Right cardiac atrium (tissue), 5 donors: ENCODE measurements around the gene GRIP1. TPM values are rescaled to one million over a fixed set of nuclear protein-coding genes. Genes with fewer than 3 reads are reported as not detected.

Source experiments
- ATAC-seq, 2 donors: fragments of 200-7000 bp; cut with Tn5 transposase; one replicate each; pipeline versions ENCODE4 v1.8.0 to v1.9.1; 2020; ENCODE audit warnings: moderate library complexity in 2 of 2, mild to moderate bottlenecking in 1 of 2
- DNase-seq, 3 donors: peaks; one replicate each; pipeline ENCODE4 v3.0.0-alpha.2; 2020
- H3K27ac ChIP-seq: one replicate; pipeline ENCODE4 v1.5.1; 2013; ENCODE audit warnings: mild to moderate bottlenecking, low read length, control low read depth, moderate library complexity
- H3K27me3 ChIP-seq: one replicate; pipeline ENCODE4 v1.6.1; 2013; ENCODE audit not compliant: control insufficient read depth, insufficient read depth
- H3K4me1 ChIP-seq: one replicate; pipeline ENCODE4 v1.6.1; 2013; ENCODE audit warnings: low read length; ENCODE audit not compliant: control insufficient read depth, insufficient read depth
- H3K4me3 ChIP-seq: one replicate; pipeline ENCODE4 v1.5.1; 2013; ENCODE audit warnings: low read length, control low read depth
- H3K9me3 ChIP-seq: one replicate; pipeline ENCODE4 v1.6.1; 2013; ENCODE audit warnings: low read length; ENCODE audit not compliant: control insufficient read depth
- WGBS: extraction: QIAGEN DNeasy Blood & Tissue Kit; methylation state at CpG from one replicate; pipeline ENCODE4 v1.1.7; 2013; 5-methylcytosine and 5-hydroxymethylcytosine counted together
- intact Hi-C, 4 donors: fragments of 100-400 bp; cut with DNase I; formaldehyde crosslinking; loops; one replicate each; pipeline versions ENCODE4 v1.11.0 to v1.14.0; 2022 to 2023
- polyA plus RNA-seq: library from polyadenylated mRNA; stranded (reverse); fragments of 200-250 nt; gene quantifications from one replicate; pipeline ENCODE4 v1.2.3, GENCODE V29; 2013
- total RNA-seq, 4 donors: library from RNA; stranded (reverse); fragmentation: NEBNext Ultra II Directional; extraction: Animal tissue kit (Norgen Biotek cat#: 25700); gene quantifications; one replicate each; pipeline ENCODE4 v1.2.1, GENCODE V29; 2021
- donor health status: healthy with polysubstance abuse.
- donor health status: DM: no; HTN: yes; CAD: no.
- donor health status: DM: no; HTN: no; CAD: no.
- donor health status: DM: no; HTN: yes; CAD: no; lungs with severe emphysema.
- donor health status: DM: yes; HTN: yes; CAD: no.

Gene GRIP1
- total and polyA plus RNA-seq, 5 donors: 2.3 to 25.7 (median 14.9) TPM

GRCh38 chr12:66409195-66409871 is 269.5 kb downstream of the GRIP1 start:
- H3K4me3 ChIP-seq: no peak overlapping the region
- intact Hi-C loops: loop anchor here (5.0 to 10.0 kb wide), 3 partner anchors 125 to 135 kb away; no protein-coding TSS in a partner anchor
- 63% methylated on average over 4 of the region's 4 CpGs for WGBS
- ATAC-seq (peak in 1 of 2 donors; percentile 32), DNase-seq (no peak)
- no peak overlapping the region for H3K27ac ChIP-seq
- H3K9me3 ChIP-seq: no peaks in the 10 kb centered on the region
- no peaks in the 10 kb centered on the region for H3K4me1 ChIP-seq
- no peaks in the 10 kb centered on the region for H3K27me3 ChIP-seq

GRCh38 chr12:66405395-66405794 is 273.5 kb downstream of the GRIP1 start:
- ATAC-seq (no peak), DNase-seq (no peak)
- H3K4me1 ChIP-seq: no peaks in the 10 kb centered on the region
- H3K27ac ChIP-seq: no peak overlapping the region
- H3K27me3 ChIP-seq: no peaks in the 10 kb centered on the region
- intact Hi-C loops: loop anchor here (5.0 to 10.0 kb wide), 3 partner anchors 121 to 131 kb away; no protein-coding TSS in a partner anchor
- no peaks in the 10 kb centered on the region for H3K9me3 ChIP-seq
- no peak overlapping the region for H3K4me3 ChIP-seq

- no peak for DNase-seq
- ATAC-seq: no peak
Observed at GRCh38 chr12:66403746-66404145, 275.1 kb downstream of the GRIP1 start.

GRCh38 chr12:66399911-66400306 is 279.0 kb downstream of the GRIP1 start:
- Histone ChIP-seq H3K9me3 (no peaks in the 10 kb centered on the region), H3K27ac (no peak overlapping the region), H3K4me3 (no peak overlapping the region), H3K27me3 (no peaks in the 10 kb centered on the region), H3K4me1 (peaks cover 4% of the 10 kb centered on the region)
- intact Hi-C loops: loop anchor here in 2 of 4 donors (10.0 kb wide), 2 partner anchors 115 to 125 kb away; no protein-coding TSS in a partner anchor
- ATAC-seq (no peak), DNase-seq (no peak)
- WGBS: 66% methylated on average over 3 of the region's 3 CpGs

More at GRCh38 chr12:66403746-66404145, 275.1 kb downstream of the GRIP1 start:
- Histone ChIP-seq H3K27ac (no peak overlapping the region), H3K4me1 (peaks cover 4% of the 10 kb centered on the region), H3K4me3 (no peak overlapping the region), H3K27me3 (no peaks in the 10 kb centered on the region), H3K9me3 (no peaks in the 10 kb centered on the region)
- intact Hi-C loops: loop anchor here in 2 of 4 donors (10.0 kb wide), 2 partner anchors 119 to 129 kb away; no protein-coding TSS in a partner anchor

GRCh38 chr12:66398931-66399910 is 279.7 kb downstream of the GRIP1 start:
- DNase-seq: no peak
- no peak overlapping the region for H3K27ac ChIP-seq
- no peaks in the 10 kb centered on the region for H3K9me3 ChIP-seq
- ATAC-seq: peak in 1 of 2 donors; percentile 64
- intact Hi-C loops: no loop called here
- no peaks in the 10 kb centered on the region for H3K27me3 ChIP-seq
- H3K4me1 ChIP-seq: peaks cover 4% of the 10 kb centered on the region
- H3K4me3 ChIP-seq: no peak overlapping the region
- 43% methylated on average over 10 of the region's 10 CpGs for WGBS

GRCh38 chr12:66397574-66398290 is 281.1 kb downstream of the GRIP1 start:
- H3K9me3 ChIP-seq: no peaks in the 10 kb centered on the region
- H3K27me3 ChIP-seq: no peaks in the 10 kb centered on the region
- H3K27ac ChIP-seq: no peak overlapping the region
- H3K4me1 ChIP-seq: peaks cover 4% of the 10 kb centered on the region
- intact Hi-C loops: no loop called here
- 89% methylated on average over 5 of the region's 5 CpGs for WGBS
- no peak overlapping the region for H3K4me3 ChIP-seq
- DNase-seq (no peak), ATAC-seq (no peak)

GRCh38 chr12:66393890-66394289 is 285.0 kb downstream of the GRIP1 start:
- WGBS: 62% methylated on average over 5 of the region's 5 CpGs
- Histone ChIP-seq H3K4me3 (no peak overlapping the region), H3K27ac (no peak overlapping the region), H3K9me3 (no peaks in the 10 kb centered on the region), H3K27me3 (no peaks in the 10 kb centered on the region), H3K4me1 (peaks cover under 1% of the 10 kb centered on the region)
- intact Hi-C loops: no loop called here
- ATAC-seq: no peak
- DNase-seq: no peak

- Histone ChIP-seq H3K27ac (no peak overlapping the region), H3K27me3 (no peaks in the 10 kb centered on the region), H3K4me3 (no peak overlapping the region), H3K9me3 (no peaks in the 10 kb centered on the region), H3K4me1 (no peaks in the 10 kb centered on the region)
- 88% methylated on average over 6 of the region's 6 CpGs for WGBS
- ATAC-seq (no peak), DNase-seq (no peak)
- intact Hi-C loops: no loop called here
Observed at GRCh38 chr12:66392266-66392915, 286.5 kb downstream of the GRIP1 start.

- DNase-seq (no peak), ATAC-seq (peak; percentile 16 to 41)
- no peaks in the 10 kb centered on the region for H3K4me1 ChIP-seq
- no peaks in the 10 kb centered on the region for H3K9me3 ChIP-seq
- intact Hi-C loops: no loop called here
- no peak overlapping the region for H3K4me3 ChIP-seq
- no peak overlapping the region for H3K27ac ChIP-seq
- H3K27me3 ChIP-seq: no peaks in the 10 kb centered on the region
- 54% methylated on average over 2 of the region's 2 CpGs for WGBS
Observed at GRCh38 chr12:66388517-66388916, 290.4 kb downstream of the GRIP1 start.

GRCh38 chr12:66387117-66387516 is 291.8 kb downstream of the GRIP1 start:
- ATAC-seq: no peak
- Histone ChIP-seq H3K4me1 (no peaks in the 10 kb centered on the region), H3K27me3 (no peaks in the 10 kb centered on the region), H3K9me3 (no peaks in the 10 kb centered on the region), H3K4me3 (no peak overlapping the region), H3K27ac (no peak overlapping the region)
- intact Hi-C loops: no loop called here
- DNase-seq: no peak
- 95% methylated on average over 1 of the region's 1 CpG for WGBS
